ENCODE measurements around the gene TLR9. TPM values are rescaled to one million over a fixed set of nuclear protein-coding genes. Genes with fewer than 3 reads are reported as not detected.

Gene TLR9, protein sequence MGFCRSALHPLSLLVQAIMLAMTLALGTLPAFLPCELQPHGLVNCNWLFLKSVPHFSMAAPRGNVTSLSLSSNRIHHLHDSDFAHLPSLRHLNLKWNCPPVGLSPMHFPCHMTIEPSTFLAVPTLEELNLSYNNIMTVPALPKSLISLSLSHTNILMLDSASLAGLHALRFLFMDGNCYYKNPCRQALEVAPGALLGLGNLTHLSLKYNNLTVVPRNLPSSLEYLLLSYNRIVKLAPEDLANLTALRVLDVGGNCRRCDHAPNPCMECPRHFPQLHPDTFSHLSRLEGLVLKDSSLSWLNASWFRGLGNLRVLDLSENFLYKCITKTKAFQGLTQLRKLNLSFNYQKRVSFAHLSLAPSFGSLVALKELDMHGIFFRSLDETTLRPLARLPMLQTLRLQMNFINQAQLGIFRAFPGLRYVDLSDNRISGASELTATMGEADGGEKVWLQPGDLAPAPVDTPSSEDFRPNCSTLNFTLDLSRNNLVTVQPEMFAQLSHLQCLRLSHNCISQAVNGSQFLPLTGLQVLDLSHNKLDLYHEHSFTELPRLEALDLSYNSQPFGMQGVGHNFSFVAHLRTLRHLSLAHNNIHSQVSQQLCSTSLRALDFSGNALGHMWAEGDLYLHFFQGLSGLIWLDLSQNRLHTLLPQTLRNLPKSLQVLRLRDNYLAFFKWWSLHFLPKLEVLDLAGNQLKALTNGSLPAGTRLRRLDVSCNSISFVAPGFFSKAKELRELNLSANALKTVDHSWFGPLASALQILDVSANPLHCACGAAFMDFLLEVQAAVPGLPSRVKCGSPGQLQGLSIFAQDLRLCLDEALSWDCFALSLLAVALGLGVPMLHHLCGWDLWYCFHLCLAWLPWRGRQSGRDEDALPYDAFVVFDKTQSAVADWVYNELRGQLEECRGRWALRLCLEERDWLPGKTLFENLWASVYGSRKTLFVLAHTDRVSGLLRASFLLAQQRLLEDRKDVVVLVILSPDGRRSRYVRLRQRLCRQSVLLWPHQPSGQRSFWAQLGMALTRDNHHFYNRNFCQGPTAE
- total RNA-seq, result under 0.01 TPM in 1 of 2 replicates, not detected in the other

DNA sequence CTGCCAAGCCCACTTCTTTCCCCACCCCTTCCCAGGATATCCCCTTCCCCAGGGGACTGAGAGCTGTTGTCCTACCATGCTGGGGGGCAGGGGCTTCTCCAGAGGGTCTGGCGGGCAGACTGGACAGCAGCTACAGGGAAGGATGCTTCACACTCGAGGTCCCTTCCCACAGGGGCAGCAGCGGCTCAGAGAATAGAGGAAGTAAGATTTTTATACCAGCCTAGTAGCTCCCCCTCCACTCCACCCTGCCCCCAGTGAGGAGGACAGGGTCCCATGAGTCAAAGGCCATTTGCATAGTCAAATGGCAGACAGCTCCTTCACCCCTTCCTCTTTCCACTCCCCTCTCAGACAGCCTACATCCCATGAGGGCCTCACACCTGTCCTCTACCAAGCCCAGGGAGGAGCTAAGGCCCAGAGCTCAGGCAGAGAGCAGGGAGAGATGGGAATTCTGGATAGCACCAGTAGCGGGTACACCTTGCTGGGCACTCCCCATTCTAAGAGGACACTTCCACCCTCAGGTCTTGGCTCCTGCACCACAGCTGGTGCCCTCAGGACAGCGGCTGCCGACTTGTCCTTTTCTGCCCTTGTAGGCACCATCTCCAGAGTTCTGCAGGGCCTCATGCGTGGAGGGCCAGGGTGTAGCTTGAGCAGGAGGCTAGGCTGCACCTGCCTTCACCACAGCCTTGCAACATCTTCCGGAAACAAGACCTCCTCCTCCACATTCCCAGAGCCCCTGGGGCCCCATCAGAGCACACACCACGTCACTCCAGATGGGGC, at the start of gene TLR9:
Gene TLR9 (minus strand): TSS at position 194 of the 777 bp plus-strand sequence. CDS start 116 bp downstream, at position 78.

DNA sequence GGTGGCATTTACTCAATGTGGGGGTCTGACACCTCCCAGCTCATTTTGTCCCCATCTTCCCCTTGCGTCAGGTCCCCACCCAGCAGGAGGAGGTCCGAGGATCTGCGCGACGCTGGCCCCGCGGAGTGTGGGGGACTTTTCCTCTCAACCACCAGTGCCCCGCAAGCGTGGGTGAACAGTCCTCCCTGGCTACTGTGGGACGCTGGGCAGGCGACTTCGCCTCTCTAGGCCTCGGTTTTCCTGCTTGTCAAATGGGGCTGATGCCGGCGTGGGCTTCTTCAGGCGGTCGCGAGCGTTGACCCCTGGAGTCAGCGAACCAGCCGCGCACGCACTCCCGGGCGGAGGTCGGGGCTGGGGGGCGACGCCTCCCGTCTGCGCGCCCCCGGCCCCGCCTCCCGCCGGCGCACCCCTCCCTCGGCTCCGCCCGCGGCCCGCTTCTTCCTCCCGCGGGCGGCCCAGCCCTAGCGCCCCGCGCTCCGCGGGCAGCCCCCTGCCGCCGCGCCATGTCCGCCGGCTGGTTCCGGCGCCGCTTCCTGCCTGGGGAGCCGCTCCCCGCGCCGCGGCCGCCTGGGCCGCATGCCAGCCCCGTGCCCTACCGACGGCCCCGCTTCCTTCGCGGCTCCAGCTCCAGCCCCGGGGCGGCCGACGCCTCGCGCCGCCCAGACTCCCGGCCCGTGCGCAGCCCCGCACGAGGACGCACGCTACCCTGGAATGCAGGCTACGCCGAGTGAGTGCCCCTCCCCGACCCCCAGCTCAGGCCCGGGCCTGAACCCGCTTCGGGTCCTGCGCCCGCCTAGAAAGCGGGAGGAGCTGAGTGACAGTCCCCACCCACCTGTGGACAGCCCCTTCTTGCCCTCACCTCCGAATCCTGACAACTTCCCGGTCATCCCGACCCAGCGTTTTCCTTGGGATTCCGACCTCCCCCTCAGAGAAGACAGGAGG, 20.1 kb upstream of the TLR9 start, which contains the start of gene PPM1M:
Gene PPM1M (plus strand): TSS at position 438 of the 942 bp plus-strand sequence. CDS start 66 bp downstream, at position 504.

DNA sequence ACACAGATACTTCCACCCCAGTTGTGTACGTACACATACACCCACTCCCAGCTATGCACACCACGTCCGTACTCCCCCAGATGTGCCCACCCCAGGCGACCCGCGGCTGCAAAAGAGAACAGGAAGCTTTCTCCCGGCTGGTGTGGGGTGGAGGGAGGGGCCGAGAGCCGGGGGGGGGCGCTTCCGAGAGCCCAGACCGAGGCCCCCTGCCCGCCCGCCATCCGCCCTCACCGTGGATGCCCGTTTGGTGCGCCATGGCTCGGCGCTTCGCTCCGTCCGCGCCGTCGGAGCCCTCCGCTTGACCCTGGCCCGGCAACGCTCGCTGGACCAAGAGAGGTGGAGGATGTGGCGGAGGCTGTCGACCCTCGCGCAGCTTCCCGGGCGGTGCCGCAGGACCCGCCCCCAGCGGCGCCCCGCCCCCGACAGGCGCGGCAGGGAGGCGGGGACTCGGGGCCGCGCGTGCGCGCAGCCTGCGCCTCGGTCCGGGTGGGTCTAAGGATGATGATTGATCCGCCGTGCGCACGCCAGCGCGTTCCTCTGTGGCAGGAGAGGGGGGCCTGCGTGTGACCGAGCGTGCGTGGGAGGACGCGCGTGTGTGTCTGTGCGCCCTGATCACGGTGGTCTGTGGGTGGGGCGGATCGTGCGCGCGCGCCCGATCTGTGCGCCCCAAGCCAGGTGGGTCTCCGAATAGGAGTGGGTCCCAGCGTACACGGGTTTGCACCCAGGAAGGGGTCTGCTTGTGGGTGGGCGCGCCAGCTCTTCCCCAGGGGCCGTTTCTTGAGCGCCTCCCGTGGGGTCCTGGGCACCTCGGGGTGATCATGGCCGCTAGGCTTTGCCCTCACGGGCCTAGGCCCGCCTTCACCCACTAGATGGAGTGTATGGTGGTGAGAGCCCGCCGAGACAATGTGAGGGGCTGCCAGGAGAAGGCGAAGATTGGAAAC, 13.6 kb upstream of the TLR9 start, which contains the start of gene TWF2:
Gene TWF2 (minus strand): TSS at position 398 of the 941 bp plus-strand sequence. CDS start 142 bp downstream, at position 256.

DNA sequence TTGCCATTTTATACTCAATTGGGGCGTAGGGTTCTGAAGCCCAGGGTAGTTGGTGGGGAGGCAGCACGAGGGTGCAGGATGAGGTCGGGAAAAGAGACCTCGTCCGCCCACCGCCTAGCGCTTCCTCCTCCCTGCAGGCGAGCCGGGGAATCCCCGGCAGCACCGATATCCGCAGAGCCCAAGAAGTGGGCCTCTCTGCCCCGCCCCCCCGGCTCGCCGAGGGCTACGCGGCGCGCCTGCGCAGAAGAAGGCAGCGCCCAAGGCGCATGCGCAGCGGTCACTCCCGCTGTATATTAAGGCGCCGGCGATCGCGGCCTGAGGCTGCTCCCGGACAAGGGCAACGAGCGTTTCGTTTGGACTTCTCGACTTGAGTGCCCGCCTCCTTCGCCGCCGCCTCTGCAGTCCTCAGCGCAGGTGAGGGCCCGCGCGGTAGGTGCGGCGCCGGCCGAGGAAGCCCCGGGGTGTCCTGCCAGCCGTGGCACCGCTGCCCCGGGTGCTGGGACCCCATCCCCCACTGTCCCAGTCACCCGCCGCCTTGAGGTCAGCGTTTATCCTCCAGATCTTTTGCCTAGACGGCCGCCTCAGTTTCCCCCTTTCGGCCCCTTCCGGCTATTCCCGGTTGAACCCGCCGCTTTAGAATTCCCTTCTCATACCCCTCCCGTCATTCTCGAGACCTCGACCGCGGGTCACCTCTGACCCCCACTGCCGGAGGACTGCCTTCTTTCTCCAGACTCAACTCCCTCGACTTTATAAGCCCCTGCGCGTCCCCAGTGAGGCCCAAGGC, 27.4 kb downstream of the TLR9 start, which contains the start of gene ALAS1:
Gene ALAS1 (plus strand): TSS at position 319 of the 784 bp plus-strand sequence. CDS start 1,082 bp downstream, outside the sequence.

Other genes with a start within 250 kb of the TLR9 start
- 28.7 and 37.9 TPM in 2 replicates for gene ACY1, start 242.1 kb downstream of the TLR9 start, total RNA-seq
- 1,499 and 1,836 TPM in 2 replicates for gene RPL29, start 229.8 kb downstream of the TLR9 start, total RNA-seq
- gene DUSP7, start 169.1 kb downstream of the TLR9 start, total RNA-seq, result 4.1 and 5.8 TPM in 2 replicates
- 3.8 and 4.6 TPM in 2 replicates for gene POC1A, start 71.2 kb downstream of the TLR9 start, total RNA-seq
- gene ALAS1, start 27.5 kb downstream of the TLR9 start, total RNA-seq, result 38.2 and 44.9 TPM in 2 replicates
- gene TWF2, start 13.5 kb upstream of the TLR9 start, total RNA-seq, result 62.7 and 92.0 TPM in 2 replicates
- 21.0 and 26.8 TPM in 2 replicates for gene PPM1M, start 20.1 kb upstream of the TLR9 start, total RNA-seq
- gene WDR82, start 53.0 kb upstream of the TLR9 start, total RNA-seq, result 53.8 and 66.6 TPM in 2 replicates
- 4.3 and 9.4 TPM in 2 replicates for gene GLYCTK, start 62.2 kb upstream of the TLR9 start, total RNA-seq
- gene DNAH1, start 90.7 kb upstream of the TLR9 start, total RNA-seq, result 1.7 and 2.6 TPM in 2 replicates
- gene BAP1, start 184.4 kb upstream of the TLR9 start, total RNA-seq, result 54.3 and 66.2 TPM in 2 replicates
- gene PHF7, start 185.0 kb upstream of the TLR9 start, total RNA-seq, result 3.0 and 3.6 TPM in 2 replicates
- under 0.01 TPM in 2 replicates for gene SEMA3G, start 219.5 kb upstream of the TLR9 start, total RNA-seq
- 1.00 and 1.8 TPM in 2 replicates for gene TNNC1, start 228.4 kb upstream of the TLR9 start, total RNA-seq
- 53.8 and 76.9 TPM in 2 replicates for gene NISCH, start 230.0 kb upstream of the TLR9 start, total RNA-seq

Data from smooth muscle cell of bladder (primary cell).